OCI-M1 (cell line): ENCODE measurements around the gene MAGI3.

ENCODE experiments used
- DNase-seq: peaks from one replicate; lab custom pipeline; 2025; lab: John Stamatoyannopoulos, UW

MAGI3 gene

GRCh38 chr1:113389953-113390834, at the start of gene MAGI3:
TSS of gene MAGI3 (plus strand) at chr1:113390515. CDS start at chr1:113391034, 519 bp downstream.
- DNase-seq = peak; percentile 99

GRCh38 chr1:113353580-113353979, 36.7 kb upstream of the MAGI3 start:
- no peak for DNase-seq

GRCh38 chr1:113363935-113364334, 26.4 kb upstream of the MAGI3 start:
- no peak for DNase-seq

- DNase-seq = peak; percentile 48
Observed at GRCh38 chr1:113369040-113369439, 21.3 kb upstream of the MAGI3 start.

- DNase-seq = no peak
Observed at GRCh38 chr1:113369699-113370098, 20.6 kb upstream of the MAGI3 start.

- DNase-seq = no peak
Observed at GRCh38 chr1:113370868-113371267, 19.4 kb upstream of the MAGI3 start.

GRCh38 chr1:113372546-113372945, 17.8 kb upstream of the MAGI3 start:
- DNase-seq = no peak

- peak; percentile 15 for DNase-seq
Observed at GRCh38 chr1:113373644-113374043, 16.7 kb upstream of the MAGI3 start.

GRCh38 chr1:113375878-113376277, 14.4 kb upstream of the MAGI3 start:
- peak; percentile 31 for DNase-seq

- no peak for DNase-seq
Observed at GRCh38 chr1:113380075-113380474, 10.2 kb upstream of the MAGI3 start.

GRCh38 chr1:113388017-113388620, 2.2 kb upstream of the MAGI3 start:
- no peak for DNase-seq

- DNase-seq = peak; percentile 87
Observed at GRCh38 chr1:113388621-113389358, 1.5 kb upstream of the MAGI3 start.

- no peak for DNase-seq
Observed at GRCh38 chr1:113389359-113389952, 859 bp upstream of the MAGI3 start.

GRCh38 chr1:113390871-113391648, 745 bp downstream of the MAGI3 start:
- DNase-seq = peak; percentile 63

GRCh38 chr1:113391649-113392271, 1.4 kb downstream of the MAGI3 start:
- peak; percentile 69 for DNase-seq

- DNase-seq = peak; percentile 37
Observed at GRCh38 chr1:113392541-113393128, 2.3 kb downstream of the MAGI3 start.

- no peak for DNase-seq
Observed at GRCh38 chr1:113394043-113394862, 3.9 kb downstream of the MAGI3 start.

GRCh38 chr1:113394863-113395259, 4.5 kb downstream of the MAGI3 start:
- DNase-seq = no peak

- DNase-seq = no peak
Observed at GRCh38 chr1:113396102-113396501, 5.8 kb downstream of the MAGI3 start.

GRCh38 chr1:113396585-113396984, 6.3 kb downstream of the MAGI3 start:
- DNase-seq = peak; percentile 34
